ENCODE results near the gene ENAM. TPM values are rescaled to one million over a fixed set of nuclear protein-coding genes. Genes with fewer than 3 reads are reported as not detected.

The ENAM gene
- total and polyA plus RNA-seq, 9 of the 15 experiments (the other 6 are each of a cell fraction or from before 2014, with no cell fraction given) = 0.04 to 0.09 (median 0.04) TPM; not detected in 6

GRCh38 chr4:70634482-70634881, 5.9 kb downstream of the ENAM start:
- no peak overlapping the region for H3K9ac ChIP-seq (ENCODE audit: insufficient read depth in 1 of 2, low read depth in 2 of 2, low read length in 2 of 2)
- no peak overlapping the region for H2AFZ ChIP-seq (ENCODE audit: low read depth, low read length)
- no peak overlapping the region for H3K4me2 ChIP-seq (ENCODE audit: insufficient read depth, low read length)
- no peaks in the 10 kb centered on the region for H4K20me1 ChIP-seq (replicated peaks; ENCODE audit: control insufficient read depth, insufficient read depth, low read length)
- no peaks in the 10 kb centered on the region for H3K27me3 ChIP-seq (ENCODE audit: control insufficient read depth in 2 of 2, insufficient read depth in 2 of 2, low read length in 2 of 2)
- no peak overlapping the region for H3K4me3 ChIP-seq
- ChIA-PET POLR2A (interaction anchor here (0.6 to 1.4 kb wide), 3 partner anchors 10 to 772 kb away, joined by 3 to 5 read pairs (median 4); no protein-coding TSS in a partner anchor), CTCF (ENCODE audit: low intra/inter-chr PET ratio) (no interaction called here)
- no peak overlapping the region for H3K27ac ChIP-seq (ENCODE audit: extremely low read depth, low read depth, low read length)
- 11% methylated on average over 5 of the region's 5 CpGs for WGBS (ENCODE audit: insufficient coverage, low coverage, missing lambda C conversion rate)
- H3K36me3 ChIP-seq (ENCODE audit: control insufficient read depth, insufficient read depth, low read length) = no peaks in the 10 kb centered on the region
- no peaks in the 10 kb centered on the region; a peak in 1 of 5 replicates for H3K4me1 ChIP-seq (replicated peaks in 1 of 2; ENCODE audit: control insufficient read depth in 2 of 2, insufficient read depth in 2 of 2, low read length in 2 of 2)
- ATAC-seq (no peak), FAIRE-seq (no peak), DNase-seq (ENCODE audit: extremely low read depth in 1 of 4, low spot score in 3 of 4) (no peak)
- no peaks in the 10 kb centered on the region for H3K79me2 ChIP-seq (ENCODE audit: control insufficient read depth, insufficient read depth, low read length)
- no peaks in the 10 kb centered on the region for H3K9me3 ChIP-seq (replicated peaks; ENCODE audit: control insufficient read depth, insufficient read depth, low read depth, low read length)
- TF ChIP-seq ZNF655 (CRISPR knock-in tag; IDR thresholded peaks at IDR 0.05) (no peak), PML (IDR thresholded peaks at IDR 0.05; ENCODE audit: low read length) (no peak), ERF (CRISPR knock-in tag; IDR thresholded peaks at IDR 0.05) (no peak), COPS2 (conservative IDR thresholded peaks at IDR 0.05) (no peak), ZNF184 (CRISPR knock-in tag; IDR thresholded peaks at IDR 0.05) (no peak), BHLHE40 (IDR thresholded peaks at IDR 0.05; ENCODE audit: low read length) (no peak), CCNT2 (IDR thresholded peaks at IDR 0.05; ENCODE audit: borderline replicate concordance, extremely low read depth, insufficient read length, low read depth, low read length) (no peak), ADNP (tag; IDR thresholded peaks at IDR 0.05) (no peak), RFX1 (IDR thresholded peaks at IDR 0.05) (no peak), NR4A1 (CRISPR knock-in tag; IDR thresholded peaks at IDR 0.05) (no peak), NR4A1 (tag; IDR thresholded peaks at IDR 0.05) (no peak), ZNF12 (CRISPR knock-in tag; IDR thresholded peaks at IDR 0.05) (no peak), ZNF354B (CRISPR knock-in tag; IDR thresholded peaks at IDR 0.05) (no peak), LEF1 (IDR thresholded peaks at IDR 0.05) (no peak), ZNF79 (CRISPR knock-in tag; IDR thresholded peaks at IDR 0.05; ENCODE audit: low read depth) (no peak), ZNF282 (CRISPR knock-in tag; IDR thresholded peaks at IDR 0.05) (no peak), ATF7 (IDR thresholded peaks at IDR 0.05) (no peak), MEF2D (tag; conservative IDR thresholded peaks at IDR 0.05; ENCODE audit: low read depth) (no peak), ELK1 (CRISPR knock-in tag; IDR thresholded peaks at IDR 0.05) (no peak), EGR1 (conservative IDR thresholded peaks at IDR 0.05) (no peak)
- TF ChIP-seq, protein P1, sequence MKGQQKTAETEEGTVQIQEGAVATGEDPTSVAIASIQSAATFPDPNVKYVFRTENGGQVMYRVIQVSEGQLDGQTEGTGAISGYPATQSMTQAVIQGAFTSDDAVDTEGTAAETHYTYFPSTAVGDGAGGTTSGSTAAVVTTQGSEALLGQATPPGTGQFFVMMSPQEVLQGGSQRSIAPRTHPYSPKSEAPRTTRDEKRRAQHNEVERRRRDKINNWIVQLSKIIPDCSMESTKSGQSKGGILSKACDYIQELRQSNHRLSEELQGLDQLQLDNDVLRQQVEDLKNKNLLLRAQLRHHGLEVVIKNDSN (CRISPR knock-in tag; IDR thresholded peaks at IDR 0.05) = no peak
- intact Hi-C loops (cut with micrococcal nuclease) (no loop called here), in situ Hi-C loops (cut with MboI) (no loop called here)
- no TSS peak for BruUV-seq (replicated peaks)
- H3K9me1 ChIP-seq (ENCODE audit: control insufficient read depth, insufficient read depth, low read length) = no peaks in the 10 kb centered on the region

All from K562 (cell line).